ENCODE measurements around the gene RTN4RL1. TPM values are rescaled to one million over a fixed set of nuclear protein-coding genes. Genes with fewer than 3 reads are reported as not detected.

Gene RTN4RL1
- total RNA-seq, 1 donor from 2014 or later: not detected

DNA sequence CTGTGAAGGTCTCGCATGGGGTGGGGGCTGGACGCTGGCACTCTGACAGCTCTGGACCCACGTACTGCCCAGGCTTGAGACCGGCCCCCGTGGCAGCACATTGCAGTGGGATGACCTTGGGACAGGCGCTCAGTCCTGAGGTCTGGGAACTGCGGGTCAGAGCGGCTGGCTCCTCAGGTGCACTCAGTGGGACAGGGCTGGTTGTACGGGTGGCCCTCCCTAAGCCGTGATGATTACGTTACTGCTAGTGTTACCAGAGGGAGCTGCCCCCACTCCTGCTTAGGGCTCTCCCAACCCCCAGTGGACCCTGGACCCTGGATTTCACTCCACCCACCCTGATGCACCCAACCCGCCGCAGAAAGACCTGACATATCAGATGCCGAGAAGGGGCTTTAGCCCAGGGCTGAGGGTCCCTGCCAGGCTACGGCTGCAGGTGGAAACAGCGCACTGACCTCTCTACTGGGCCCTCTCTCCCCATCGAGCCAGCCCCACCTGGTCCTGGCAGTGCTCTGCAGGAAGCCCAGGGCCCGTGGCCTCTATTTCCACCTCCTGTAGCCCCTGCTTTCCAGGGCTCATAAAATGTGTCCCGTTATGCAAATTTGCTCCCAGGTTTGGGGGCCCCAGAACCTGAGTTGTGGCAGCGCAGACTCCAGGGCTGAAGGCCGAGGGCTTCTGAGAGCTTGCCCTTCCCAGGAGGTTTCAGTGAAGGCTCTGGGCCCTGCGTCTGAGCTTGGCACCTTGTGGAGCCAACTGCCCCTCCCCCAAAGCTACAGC lies 77.2 kb downstream of the RTN4RL1 start:
- no peak overlapping the region for H3K4me3 ChIP-seq (ENCODE audit: low read depth, low read length)
- no peaks in the 10 kb centered on the region for H3K36me3 ChIP-seq (ENCODE audit: control insufficient read depth, insufficient read depth, low read length)
- TF ChIP-seq, protein P1, sequence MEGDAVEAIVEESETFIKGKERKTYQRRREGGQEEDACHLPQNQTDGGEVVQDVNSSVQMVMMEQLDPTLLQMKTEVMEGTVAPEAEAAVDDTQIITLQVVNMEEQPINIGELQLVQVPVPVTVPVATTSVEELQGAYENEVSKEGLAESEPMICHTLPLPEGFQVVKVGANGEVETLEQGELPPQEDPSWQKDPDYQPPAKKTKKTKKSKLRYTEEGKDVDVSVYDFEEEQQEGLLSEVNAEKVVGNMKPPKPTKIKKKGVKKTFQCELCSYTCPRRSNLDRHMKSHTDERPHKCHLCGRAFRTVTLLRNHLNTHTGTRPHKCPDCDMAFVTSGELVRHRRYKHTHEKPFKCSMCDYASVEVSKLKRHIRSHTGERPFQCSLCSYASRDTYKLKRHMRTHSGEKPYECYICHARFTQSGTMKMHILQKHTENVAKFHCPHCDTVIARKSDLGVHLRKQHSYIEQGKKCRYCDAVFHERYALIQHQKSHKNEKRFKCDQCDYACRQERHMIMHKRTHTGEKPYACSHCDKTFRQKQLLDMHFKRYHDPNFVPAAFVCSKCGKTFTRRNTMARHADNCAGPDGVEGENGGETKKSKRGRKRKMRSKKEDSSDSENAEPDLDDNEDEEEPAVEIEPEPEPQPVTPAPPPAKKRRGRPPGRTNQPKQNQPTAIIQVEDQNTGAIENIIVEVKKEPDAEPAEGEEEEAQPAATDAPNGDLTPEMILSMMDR (IDR thresholded peaks at IDR 0.05; ENCODE audit: insufficient read depth, low read length, poor library complexity, severe bottlenecking): no peak
- peaks cover 2% of the 10 kb centered on the region for H3K27me3 ChIP-seq (ENCODE audit: control insufficient read depth, insufficient read depth, low read length)
- DNase-seq (ENCODE audit: low read depth): no peak

GRCh38 chr17:1947229-1947742 lies 77.8 kb downstream of the RTN4RL1 start:
- no peaks in the 10 kb centered on the region for H3K36me3 ChIP-seq (ENCODE audit: control insufficient read depth, insufficient read depth, low read length)
- DNase-seq (ENCODE audit: low read depth): no peak
- H3K27me3 ChIP-seq (ENCODE audit: control insufficient read depth, insufficient read depth, low read length): peaks cover 5% of the 10 kb centered on the region
- TF ChIP-seq, protein P1 (IDR thresholded peaks at IDR 0.05; ENCODE audit: insufficient read depth, low read length, poor library complexity, severe bottlenecking): no peak
- H3K4me3 ChIP-seq (ENCODE audit: low read depth, low read length): no peak overlapping the region

- no peak overlapping the region for H3K4me3 ChIP-seq (ENCODE audit: low read depth, low read length)
- H3K27me3 ChIP-seq (ENCODE audit: control insufficient read depth, insufficient read depth, low read length): peaks cover 13% of the 10 kb centered on the region
- TF ChIP-seq, protein P1 (IDR thresholded peaks at IDR 0.05; ENCODE audit: insufficient read depth, low read length, poor library complexity, severe bottlenecking): no peak
- DNase-seq (ENCODE audit: low read depth): no peak
- no peaks in the 10 kb centered on the region for H3K36me3 ChIP-seq (ENCODE audit: control insufficient read depth, insufficient read depth, low read length)
Measured at GRCh38 chr17:1946021-1946932, 78.9 kb downstream of the RTN4RL1 start.

- H3K36me3 ChIP-seq (ENCODE audit: control insufficient read depth, insufficient read depth, low read length): no peaks in the 10 kb centered on the region
- peaks cover 20% of the 10 kb centered on the region for H3K27me3 ChIP-seq (ENCODE audit: control insufficient read depth, insufficient read depth, low read length)
- H3K4me3 ChIP-seq (ENCODE audit: low read depth, low read length): no peak overlapping the region
- DNase-seq (ENCODE audit: low read depth): no peak
- TF ChIP-seq, protein P1 (IDR thresholded peaks at IDR 0.05; ENCODE audit: insufficient read depth, low read length, poor library complexity, severe bottlenecking): no peak
Measured at GRCh38 chr17:1945621-1946020, 79.5 kb downstream of the RTN4RL1 start.

DNA sequence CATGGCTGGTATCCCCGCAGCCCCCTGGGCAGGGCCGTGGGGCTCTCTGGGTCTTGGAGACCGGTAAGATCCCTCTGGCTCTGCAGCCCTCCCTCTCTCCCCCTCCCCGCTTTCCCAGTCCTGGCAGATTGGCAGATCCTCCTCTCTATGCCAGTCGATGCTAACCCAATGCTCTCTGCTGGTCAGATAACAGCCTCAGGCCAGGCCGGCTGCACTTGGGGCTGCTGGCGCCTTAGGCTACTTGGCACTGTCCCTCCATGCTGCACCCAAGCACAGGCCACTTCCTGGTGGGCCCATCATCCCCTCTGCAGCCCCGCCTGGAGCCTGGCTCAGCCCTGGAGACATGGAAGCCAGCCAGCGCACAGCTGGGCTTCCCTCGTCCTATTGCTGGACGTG lies 81.7 kb downstream of the RTN4RL1 start:
- TF ChIP-seq, protein P1 (IDR thresholded peaks at IDR 0.05; ENCODE audit: insufficient read depth, low read length, poor library complexity, severe bottlenecking): no peak
- DNase-seq (ENCODE audit: low read depth): no peak
- H3K27me3 ChIP-seq (ENCODE audit: control insufficient read depth, insufficient read depth, low read length): peaks cover 27% of the 10 kb centered on the region
- no peaks in the 10 kb centered on the region for H3K36me3 ChIP-seq (ENCODE audit: control insufficient read depth, insufficient read depth, low read length)
- H3K4me3 ChIP-seq (ENCODE audit: low read depth, low read length): no peak overlapping the region
